Calu3 (cell line): ENCODE measurements around the gene RAB34. TPM values are rescaled to one million over a fixed set of nuclear protein-coding genes. Genes with fewer than 3 reads are reported as not detected.

Experiments
- BruUV-seq: library from RNA; stranded (reverse); fragments of 400-500 nt; replicated peaks from 2 replicates; lab custom pipeline; 2021; lab: Mats Ljungman, UMichigan
- CTCF ChIA-PET: fragments of 300-600 bp; sonication (Branson Sonifier 250); formaldehyde crosslinking; loops from one replicate; lab custom pipeline; 2022; ENCODE audit warnings: antibody characterized with exemption; lab: Charles Lee
- DNase-seq: peaks from one replicate; pipeline ENCODE4 v3.0.0; 2022
- H3K27ac Mint-ChIP-seq: one replicate; pipeline ENCODE4 v1.8.0; 2022; ENCODE audit warnings: mixed read lengths; ENCODE audit not compliant: unreplicated experiment
- H3K27me3 Mint-ChIP-seq: one replicate; pipeline ENCODE4 v1.8.0; 2022; ENCODE audit warnings: mixed read lengths; ENCODE audit not compliant: unreplicated experiment
- H3K36me3 Mint-ChIP-seq: one replicate; pipeline ENCODE4 v1.8.0; 2022; ENCODE audit warnings: mild to moderate bottlenecking, moderate library complexity, mixed read lengths; ENCODE audit not compliant: insufficient read depth, unreplicated experiment
- H3K4me1 Mint-ChIP-seq: one replicate; pipeline ENCODE4 v1.8.0; 2022; ENCODE audit warnings: mild to moderate bottlenecking, low read depth, mixed read lengths; ENCODE audit not compliant: unreplicated experiment
- H3K4me3 Mint-ChIP-seq: one replicate; pipeline ENCODE4 v1.8.0; 2022; ENCODE audit warnings: mild to moderate bottlenecking, low read depth, moderate library complexity, mixed read lengths; ENCODE audit not compliant: unreplicated experiment
- H3K9me3 Mint-ChIP-seq: one replicate; pipeline ENCODE4 v1.8.0; 2022; ENCODE audit warnings: low read depth, mixed read lengths; ENCODE audit not compliant: unreplicated experiment
- CTCF ChIP-seq: fragments of 200-600 bp; IDR thresholded peaks from one replicate; pipeline ENCODE4 v1.8.0; 2022; ENCODE audit warnings: antibody characterized with exemption; ENCODE audit not compliant: unreplicated experiment
- intact Hi-C: fragments of 100-400 bp; cut with micrococcal nuclease; formaldehyde crosslinking; loops from one replicate; pipeline ENCODE4 v1.10.0; 2022; ENCODE audit not compliant: unreplicated experiment
- total RNA-seq: library from RNA; stranded (reverse); gene quantifications from 2 replicates; pipeline ENCODE4 v1.2.3, GENCODE V29; 2022

The RAB34 gene
- total RNA-seq, 1 experiment from 2014 or later: 34.5 TPM

GRCh38 chr17:28686296-28686695 is 31.4 kb downstream of the RAB34 start:
- intact Hi-C loops: no loop called here
- H3K27ac Mint-ChIP-seq: no peak overlapping the region
- H3K4me3 Mint-ChIP-seq: no peak overlapping the region
- H3K36me3 Mint-ChIP-seq: peaks cover 87% of the 10 kb centered on the region
- no peak for TF ChIP-seq CTCF
- no peak for DNase-seq
- no TSS peak for BruUV-seq
- no peaks in the 10 kb centered on the region for H3K27me3 Mint-ChIP-seq
- no peaks in the 10 kb centered on the region for H3K4me1 Mint-ChIP-seq
- no peaks in the 10 kb centered on the region for H3K9me3 Mint-ChIP-seq
- CTCF ChIA-PET: no interaction called here

- H3K27ac Mint-ChIP-seq: no peak overlapping the region
- intact Hi-C loops: no loop called here
Measured at GRCh38 chr17:28685366-28685765, 32.3 kb downstream of the RAB34 start.

GRCh38 chr17:28684963-28685362 is 32.7 kb downstream of the RAB34 start:
- H3K27me3 Mint-ChIP-seq: no peaks in the 10 kb centered on the region
- no peaks in the 10 kb centered on the region for H3K9me3 Mint-ChIP-seq
- no peak overlapping the region for H3K4me3 Mint-ChIP-seq
- no TSS peak for BruUV-seq
- no peaks in the 10 kb centered on the region for H3K4me1 Mint-ChIP-seq
- H3K36me3 Mint-ChIP-seq: peaks cover 83% of the 10 kb centered on the region
- intact Hi-C loops: no loop called here
- no peak for TF ChIP-seq CTCF
- H3K27ac Mint-ChIP-seq: no peak overlapping the region
- CTCF ChIA-PET: no interaction called here
- no peak for DNase-seq

More at GRCh38 chr17:28685366-28685765, 32.3 kb downstream of the RAB34 start:
- Mint-ChIP-seq H3K9me3 (no peaks in the 10 kb centered on the region), H3K36me3 (peaks cover 86% of the 10 kb centered on the region), H3K27me3 (no peaks in the 10 kb centered on the region), H3K4me1 (no peaks in the 10 kb centered on the region), H3K4me3 (no peak overlapping the region)
- no TSS peak for BruUV-seq
- no peak for TF ChIP-seq CTCF
- CTCF ChIA-PET: no interaction called here
- no peak for DNase-seq

DNA sequence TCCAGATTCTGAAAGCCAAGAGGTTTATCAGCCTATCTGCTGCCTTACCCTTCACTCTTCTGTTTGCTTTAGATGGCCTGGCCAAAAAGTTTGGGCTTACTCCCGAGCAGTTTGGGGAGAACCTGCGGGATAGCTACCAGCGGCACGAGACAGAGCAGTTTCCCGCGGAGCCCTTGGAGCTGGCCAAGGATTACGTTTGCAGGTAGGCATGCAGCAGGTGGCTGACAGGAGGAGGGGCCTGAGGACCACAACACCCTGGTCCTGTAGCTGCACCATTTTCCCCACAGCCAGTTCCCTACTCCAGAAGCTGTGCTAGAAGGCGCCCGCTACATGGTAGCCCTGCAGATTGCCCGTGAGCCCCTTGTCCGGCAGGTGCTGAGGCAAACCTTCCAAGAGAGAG is 35.0 kb downstream of the RAB34 start:
- CTCF ChIA-PET: interaction anchor here (1.7 kb wide), 1 partner anchor 37 kb away, joined by 6 read pairs; the partner anchor contains the start of gene RPL23A

More for the DNA sequence above, 35.0 kb downstream of the RAB34 start:
- intact Hi-C loops: no loop called here
- DNase-seq: no peak
- no peaks in the 10 kb centered on the region for H3K27me3 Mint-ChIP-seq
- no peak overlapping the region for H3K4me3 Mint-ChIP-seq
- no peaks in the 10 kb centered on the region for H3K4me1 Mint-ChIP-seq
- H3K36me3 Mint-ChIP-seq: peaks cover 79% of the 10 kb centered on the region
- H3K9me3 Mint-ChIP-seq: no peaks in the 10 kb centered on the region
- H3K27ac Mint-ChIP-seq: no peak overlapping the region
- BruUV-seq: no TSS peak
- no peak for TF ChIP-seq CTCF
